NCI-H1436 (cell line): Measurements from ENCODE around the gene CNTNAP1.
"Not testable (repeated sequence)": the region's sequence is repeated elsewhere in the genome, so short reads cannot be mapped to it uniquely, and the experiment has no call there.

Experiments
- DNase-seq: peaks from one replicate; lab custom pipeline; 2025; lab: John Stamatoyannopoulos, UW

Gene CNTNAP1

DNA sequence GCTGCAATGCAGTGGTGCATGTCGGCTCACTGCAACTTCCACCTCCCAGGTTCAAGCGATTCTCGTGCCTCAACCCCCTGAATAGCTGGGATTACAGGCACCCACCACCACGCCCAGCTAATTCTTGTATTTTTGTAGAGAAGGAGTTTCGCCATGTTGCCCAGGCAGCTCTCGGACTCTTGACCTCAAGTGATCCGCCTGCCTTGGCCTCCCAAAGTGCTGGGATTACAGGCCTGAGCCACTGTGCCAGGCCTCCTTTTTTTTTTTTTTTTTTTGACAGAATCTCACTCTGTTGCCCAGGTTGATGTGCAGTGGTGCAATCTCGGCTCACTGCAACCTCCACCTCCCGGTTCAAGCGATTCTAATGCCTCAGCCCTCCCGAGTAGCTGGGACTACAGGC lies 60.6 kb downstream of the CNTNAP1 start:
- not testable (repeated sequence) for DNase-seq

DNA sequence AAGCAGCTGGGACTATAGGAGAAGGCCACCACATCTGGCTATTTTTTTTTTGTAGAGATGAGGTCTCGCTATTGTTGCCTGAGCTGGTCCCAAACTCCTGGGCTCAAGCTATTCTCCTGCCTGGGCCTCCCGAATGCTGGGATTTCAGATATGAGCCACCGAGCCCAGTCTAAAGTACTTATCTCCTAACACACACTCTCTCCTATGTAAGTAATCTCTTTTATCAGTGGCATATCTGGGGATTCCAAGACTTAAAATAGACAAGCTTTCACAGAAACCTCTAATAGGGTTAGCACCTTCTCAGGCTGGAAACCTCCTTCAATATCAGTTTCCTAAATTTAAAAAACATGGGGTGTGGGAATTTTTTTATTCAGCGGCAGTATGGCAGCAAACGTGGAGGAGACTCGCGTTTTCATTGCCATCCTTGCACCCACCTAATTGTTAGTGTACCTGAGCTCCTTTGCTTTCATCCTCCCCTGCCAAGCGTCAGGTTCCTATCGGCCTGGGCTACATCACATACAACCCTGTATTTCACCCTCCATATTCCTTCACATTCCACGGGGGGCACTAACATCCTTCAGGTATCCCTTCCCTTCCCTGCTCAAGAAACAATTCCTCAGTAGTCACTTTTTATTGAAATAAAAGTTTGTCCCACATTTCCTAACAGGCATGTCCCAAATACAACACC lies 61.4 kb downstream of the CNTNAP1 start:
- DNase-seq = no peak

DNA sequence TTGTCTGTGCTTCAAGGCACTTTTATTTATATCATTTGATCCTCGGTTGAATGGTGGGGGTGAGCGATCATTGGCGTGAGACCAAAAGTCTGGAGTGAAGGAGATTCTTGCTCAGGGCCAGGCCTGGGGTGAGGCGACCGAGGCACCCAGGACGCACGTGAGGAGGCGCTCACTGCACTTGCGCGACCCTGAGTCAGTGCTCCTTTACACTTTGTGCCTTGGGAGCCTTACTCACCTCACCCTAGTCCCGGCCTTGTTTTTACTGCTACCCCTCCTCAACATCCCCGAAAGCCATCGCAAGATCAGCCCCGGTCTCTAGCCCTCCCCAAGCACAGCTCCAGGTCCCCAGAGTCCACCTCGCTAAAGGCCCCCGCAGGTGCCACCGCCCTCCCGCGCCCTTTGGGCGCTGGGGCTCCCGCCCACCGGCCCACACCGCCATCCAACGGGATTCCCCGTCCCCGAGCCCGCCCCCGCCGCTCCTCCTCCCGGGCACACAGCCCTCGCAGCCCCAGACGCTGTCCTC lies 62.0 kb downstream of the CNTNAP1 start:
- DNase-seq = peak; percentile 85

DNA sequence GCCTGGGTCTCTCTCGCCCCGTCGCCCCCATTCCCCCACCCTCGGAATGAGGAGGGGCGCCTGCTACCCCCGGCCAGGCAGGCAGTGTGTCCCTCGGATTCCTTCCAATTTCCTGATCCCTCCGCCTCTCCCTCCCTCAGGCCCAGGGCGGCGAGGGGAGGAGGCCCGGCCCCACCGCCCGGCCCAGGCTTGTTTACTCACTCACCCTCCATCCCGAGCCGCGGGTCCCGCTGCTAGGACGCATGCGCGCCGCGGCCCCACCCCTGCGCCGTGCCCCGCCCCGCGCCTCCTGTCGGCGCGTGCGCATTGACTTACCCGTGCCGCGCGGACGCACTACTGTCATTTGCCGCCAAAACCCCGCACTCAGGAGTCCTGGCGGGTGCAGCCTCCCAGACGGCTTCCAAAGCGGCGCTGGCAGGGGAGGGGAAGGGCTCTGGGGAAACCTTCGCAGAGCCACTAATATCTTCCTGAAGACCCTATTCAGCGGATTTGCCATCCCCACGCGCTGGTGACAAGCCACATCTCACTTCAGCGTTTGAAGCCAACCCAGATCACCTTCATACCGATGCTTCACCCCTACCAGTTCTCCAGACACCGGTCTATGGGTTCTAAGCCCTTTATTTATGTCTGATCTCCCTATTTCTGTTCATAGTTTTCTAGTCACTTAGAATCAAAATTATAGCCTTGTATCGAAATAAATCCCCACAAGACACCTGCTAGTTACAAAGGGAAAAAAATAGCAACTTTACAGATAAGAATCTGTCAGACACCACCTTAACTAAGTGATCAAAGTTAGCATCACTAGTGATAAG lies 62.7 kb downstream of the CNTNAP1 start, which contains the start of gene EZH1:
Gene EZH1, minus strand, starts transcription at position 235 of the 812 bp plus-strand sequence. CDS start 16,099 bp downstream, outside the sequence.
- DNase-seq = peak; percentile 98

DNA sequence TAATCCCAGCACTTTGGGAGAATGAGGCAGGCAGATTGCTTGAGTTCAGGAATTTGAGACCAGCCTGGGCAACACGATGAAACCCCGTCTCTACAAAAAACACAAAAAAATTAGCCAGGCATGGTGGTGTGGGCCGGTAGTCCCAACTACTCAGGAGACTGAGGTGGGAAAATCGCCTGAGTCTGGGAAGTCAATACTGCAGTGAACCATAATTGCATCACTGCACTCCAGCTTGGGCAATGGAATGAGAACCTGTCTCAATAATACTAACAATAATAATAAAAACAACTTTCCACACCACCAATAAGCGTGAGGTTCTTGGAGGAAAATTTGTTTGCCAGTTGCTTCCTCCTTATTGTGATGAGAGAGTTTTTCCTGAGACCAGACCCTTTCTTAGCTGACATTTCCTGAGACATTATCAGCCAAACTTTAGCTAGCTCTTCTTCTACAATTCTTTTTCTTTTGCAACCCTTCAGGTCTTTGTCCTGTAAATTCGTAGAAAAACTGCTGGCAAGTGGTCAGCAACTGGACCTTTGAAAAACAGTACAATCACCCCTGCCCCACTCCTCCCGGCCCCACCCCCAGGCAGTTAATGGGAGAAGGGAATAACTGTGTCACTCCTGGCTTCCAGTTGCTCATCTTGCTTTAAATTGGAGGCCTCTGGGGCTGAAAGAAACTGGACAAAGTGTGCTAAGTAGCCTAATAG lies 66.0 kb downstream of the CNTNAP1 start:
- DNase-seq = no peak

DNA sequence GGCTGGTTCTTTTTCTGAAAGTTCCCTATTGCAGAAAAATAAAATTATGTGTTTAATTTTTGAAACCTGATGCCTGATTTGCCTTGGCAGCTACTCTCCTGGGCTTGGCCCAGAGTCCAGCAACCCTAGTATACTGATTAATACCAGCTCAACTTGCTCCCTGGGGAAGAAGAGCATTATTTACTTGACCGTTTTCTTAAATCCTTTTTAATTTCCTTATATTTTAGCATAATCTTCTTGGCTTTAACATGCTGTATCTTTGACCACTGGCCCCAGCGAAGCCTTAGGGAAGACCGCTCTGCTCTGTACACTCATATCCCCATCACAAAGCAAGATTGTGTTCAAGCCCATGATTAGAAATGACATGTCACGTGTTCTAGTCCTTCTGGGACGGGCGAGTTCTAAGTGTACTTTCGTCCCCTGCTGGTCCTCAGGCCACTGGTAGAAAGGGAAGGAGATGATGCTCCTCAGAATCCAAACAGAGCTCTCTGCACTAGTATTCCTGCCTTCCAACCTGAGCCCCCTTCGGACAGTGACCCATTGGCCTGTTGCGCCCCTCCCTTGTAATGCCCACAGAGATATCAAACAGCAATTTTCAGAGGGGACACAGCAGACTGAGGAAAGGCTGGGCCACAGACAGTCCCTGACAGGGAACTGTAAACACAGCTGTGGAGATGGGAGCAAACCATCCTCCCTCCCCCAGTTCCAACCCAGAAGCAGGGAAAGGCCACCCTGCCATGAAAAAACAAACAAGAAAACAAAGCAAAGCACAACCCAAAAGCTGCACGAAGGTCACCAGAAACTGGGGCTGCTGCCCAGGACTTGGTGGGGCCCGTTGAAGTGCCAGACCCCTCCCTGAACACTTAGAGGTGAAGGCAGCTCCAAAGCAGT lies 66.8 kb downstream of the CNTNAP1 start:
- DNase-seq = no peak
